Left ventricle myocardium inferior (tissue), 1 donor: ENCODE results near the gene CPA4. TPM values are rescaled to one million over a fixed set of nuclear protein-coding genes. Genes with fewer than 3 reads are reported as not detected.

Experiments used
- DNase-seq: peaks from one replicate; pipeline ENCODE4 v3.0.0-alpha.2; 2020
- H3K27ac ChIP-seq: fragments of 200-600 bp; replicated peaks from 2 replicates; pipeline ENCODE4 v1.8.0; 2021
- H3K27me3 ChIP-seq: fragments of 200-600 bp; 2 replicates; pipeline ENCODE4 v1.8.0; 2021; ENCODE audit warnings: low read depth
- H3K36me3 ChIP-seq: fragments of 200-600 bp; 2 replicates; pipeline ENCODE4 v1.8.0; 2021
- H3K4me1 ChIP-seq: fragments of 200-600 bp; 2 replicates; pipeline ENCODE4 v1.8.0; 2021
- H3K4me3 ChIP-seq: fragments of 200-600 bp; 2 replicates; pipeline ENCODE4 v1.8.0; 2021; ENCODE audit warnings: mild to moderate bottlenecking, moderate library complexity
- H3K9me3 ChIP-seq: fragments of 200-600 bp; replicated peaks from 2 replicates; pipeline ENCODE4 v1.8.0; 2021
- CTCF ChIP-seq: fragments of 200-600 bp; IDR thresholded peaks from 2 replicates; pipeline ENCODE4 v1.8.0; 2021; ENCODE audit warnings: antibody characterized with exemption, mild to moderate bottlenecking, borderline replicate concordance
- intact Hi-C: fragments of 100-400 bp; cut with micrococcal nuclease; formaldehyde crosslinking; loops from one replicate; pipeline ENCODE4 v1.11.0; 2022
- total RNA-seq: library from RNA; stranded (reverse); fragmentation: NEBNext Ultra II Directional; extraction: Animal tissue kit (Norgen Biotek cat#: 25700); gene quantifications from one replicate; pipeline ENCODE4 v1.2.1, GENCODE V29; 2021
- donor health status: DM: no; HTN: yes; CAD: no; lungs with severe emphysema.

Gene CPA4
- total RNA-seq, 1 donor from 2014 or later = not detected

GRCh38 chr7:130258494-130259078 lies 34.4 kb upstream of the CPA4 start:
- no peak for TF ChIP-seq CTCF
- Histone ChIP-seq H3K4me3 (no peak overlapping the region), H3K27me3 (peaks cover 8% of the 10 kb centered on the region), H3K4me1 (no peaks in the 10 kb centered on the region), H3K9me3 (peaks cover 51% of the 10 kb centered on the region), H3K27ac (no peak overlapping the region), H3K36me3 (no peaks in the 10 kb centered on the region)
- no peak for DNase-seq
- intact Hi-C loops = no loop called here

- Histone ChIP-seq H3K27me3 (peaks cover 4% of the 10 kb centered on the region), H3K4me1 (no peaks in the 10 kb centered on the region), H3K27ac (no peak overlapping the region), H3K4me3 (no peak overlapping the region), H3K36me3 (no peaks in the 10 kb centered on the region), H3K9me3 (peaks cover 39% of the 10 kb centered on the region)
- intact Hi-C loops = no loop called here
- no peak for TF ChIP-seq CTCF
- no peak for DNase-seq
Observed at GRCh38 chr7:130262448-130262847, 30.5 kb upstream of the CPA4 start.

- Histone ChIP-seq H3K36me3 (no peaks in the 10 kb centered on the region), H3K9me3 (peaks cover 32% of the 10 kb centered on the region), H3K27ac (no peak overlapping the region), H3K4me3 (no peak overlapping the region), H3K4me1 (no peaks in the 10 kb centered on the region), H3K27me3 (peaks cover 4% of the 10 kb centered on the region)
- no peak for TF ChIP-seq CTCF
- no peak for DNase-seq
- intact Hi-C loops = no loop called here
Observed at GRCh38 chr7:130263130-130263529, 29.8 kb upstream of the CPA4 start.

- intact Hi-C loops = no loop called here
- Histone ChIP-seq H3K9me3 (no peaks in the 10 kb centered on the region), H3K4me1 (no peaks in the 10 kb centered on the region), H3K27me3 (peaks cover 10% of the 10 kb centered on the region), H3K36me3 (no peaks in the 10 kb centered on the region), H3K27ac (no peak within 1 kb of the TSS), H3K4me3 (no peak within 1 kb of the TSS)
- no peak for TF ChIP-seq CTCF
- DNase-seq = no peak
Observed at GRCh38 chr7:130266258-130266960, 26.6 kb upstream of the CPA4 start, which contains the start of gene CPA2. CPA2 (plus strand) TSS chr7:130266863; CDS start chr7:130266882, 19 bp downstream.

GRCh38 chr7:130266961-130267321 lies 26.0 kb upstream of the CPA4 start:
- intact Hi-C loops = no loop called here
- H3K27me3 ChIP-seq = peaks cover 10% of the 10 kb centered on the region
- no peaks in the 10 kb centered on the region for H3K9me3 ChIP-seq
- no peak overlapping the region for H3K27ac ChIP-seq
- no peaks in the 10 kb centered on the region for H3K36me3 ChIP-seq
- no peak overlapping the region for H3K4me3 ChIP-seq
- DNase-seq = no peak
- peaks cover 2% of the 10 kb centered on the region for H3K4me1 ChIP-seq
- TF ChIP-seq CTCF = no peak
